K562 treated with DMSO at 1 percent for 24 hours (cell line): ENCODE measurements around the gene FCRL3. TPM values are rescaled to one million over a fixed set of nuclear protein-coding genes. Genes with fewer than 3 reads are reported as not detected.

ENCODE experiments used
- total RNA-seq: library from RNA; unstranded; fragments of 300-600 nt; gene quantifications from 2 replicates; pipeline ENCODE4 v1.2.3, GENCODE V29; 2022; ENCODE audit warnings: low read depth; ENCODE audit not compliant: insufficient read depth

Gene FCRL3, protein sequence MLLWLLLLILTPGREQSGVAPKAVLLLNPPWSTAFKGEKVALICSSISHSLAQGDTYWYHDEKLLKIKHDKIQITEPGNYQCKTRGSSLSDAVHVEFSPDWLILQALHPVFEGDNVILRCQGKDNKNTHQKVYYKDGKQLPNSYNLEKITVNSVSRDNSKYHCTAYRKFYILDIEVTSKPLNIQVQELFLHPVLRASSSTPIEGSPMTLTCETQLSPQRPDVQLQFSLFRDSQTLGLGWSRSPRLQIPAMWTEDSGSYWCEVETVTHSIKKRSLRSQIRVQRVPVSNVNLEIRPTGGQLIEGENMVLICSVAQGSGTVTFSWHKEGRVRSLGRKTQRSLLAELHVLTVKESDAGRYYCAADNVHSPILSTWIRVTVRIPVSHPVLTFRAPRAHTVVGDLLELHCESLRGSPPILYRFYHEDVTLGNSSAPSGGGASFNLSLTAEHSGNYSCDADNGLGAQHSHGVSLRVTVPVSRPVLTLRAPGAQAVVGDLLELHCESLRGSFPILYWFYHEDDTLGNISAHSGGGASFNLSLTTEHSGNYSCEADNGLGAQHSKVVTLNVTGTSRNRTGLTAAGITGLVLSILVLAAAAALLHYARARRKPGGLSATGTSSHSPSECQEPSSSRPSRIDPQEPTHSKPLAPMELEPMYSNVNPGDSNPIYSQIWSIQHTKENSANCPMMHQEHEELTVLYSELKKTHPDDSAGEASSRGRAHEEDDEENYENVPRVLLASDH
- total RNA-seq: not detected in 2 replicates

DNA sequence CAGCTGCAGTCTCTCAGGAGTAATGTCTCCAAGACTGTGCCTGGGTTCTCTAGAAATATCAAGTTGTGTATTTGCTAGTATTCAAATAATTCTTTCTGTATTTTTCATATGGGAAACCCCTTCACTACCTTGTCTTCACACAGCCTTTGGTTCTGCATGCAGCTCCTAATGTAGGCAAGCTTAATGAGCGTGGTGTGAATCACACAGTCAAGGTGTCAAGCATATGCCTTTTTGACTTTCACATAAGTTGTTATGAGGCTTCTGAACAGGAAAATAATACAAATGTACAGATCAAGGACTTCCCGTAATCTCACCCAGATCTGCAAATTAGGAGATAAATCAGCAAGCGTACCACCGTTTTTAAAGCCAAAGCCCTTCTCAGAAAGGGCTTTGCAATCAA lies at the start of gene FCRL3:
Gene FCRL3, minus strand, starts transcription at position 38 of the 400 bp plus-strand sequence. CDS start 280 bp downstream, outside the sequence.

Other genes starting within 250 kb of the FCRL3 start
- not detected in 2 replicates for gene FCRL5, start 148.3 kb downstream of the FCRL3 start, total RNA-seq
- gene FCRL4, start 102.7 kb downstream of the FCRL3 start, total RNA-seq: not detected in 2 replicates
- gene FCRL2, start 76.4 kb upstream of the FCRL3 start, total RNA-seq: not detected in 2 replicates
- gene FCRL1, start 119.4 kb upstream of the FCRL3 start, total RNA-seq: not detected in 2 replicates
- gene CD5L, start 141.0 kb upstream of the FCRL3 start, total RNA-seq: not detected in 2 replicates